ENCODE data around the gene BABAM2.

Gene BABAM2

GRCh38 chr2:27897717-27898116 lies 7.2 kb downstream of the BABAM2 start:
- H3K4me3 ChIP-seq (ENCODE audit: low read depth, low read length), result no peak overlapping the region
- CTCF ChIA-PET, result no interaction called here

GRCh38 chr2:27901234-27901633 lies 10.7 kb downstream of the BABAM2 start:
- CTCF ChIA-PET, result no interaction called here
- POLR2A ChIA-PET, result interaction anchor here (0.6 kb wide), 1 partner anchor 97 kb away, joined by 8 read pairs; no protein-coding TSS in a partner anchor
- TF ChIP-seq ZNF239 (tag by site-specific recombination; IDR thresholded peaks at IDR 0.05) (no peak), ZNF629 (tag by site-specific recombination; IDR thresholded peaks at IDR 0.05) (no peak), ZNF664 (tag by site-specific recombination; IDR thresholded peaks at IDR 0.05) (no peak), ZNF658 (tag by site-specific recombination; IDR thresholded peaks at IDR 0.05) (no peak), ZNF18 (tag by site-specific recombination; IDR thresholded peaks at IDR 0.05) (no peak), ZNF19 (tag by site-specific recombination; IDR thresholded peaks at IDR 0.05; ENCODE audit: low read depth) (no peak), ZNF514 (tag by site-specific recombination; IDR thresholded peaks at IDR 0.05) (no peak), SCRT1 (tag by site-specific recombination; IDR thresholded peaks at IDR 0.05; ENCODE audit: borderline replicate concordance) (0 out of 2 replicates have a peak, but pooled peaks have one; percentile 26)
- peaks cover 0 to 26% of the 10 kb centered on the region in 2 experiments for H3K36me3 ChIP-seq (ENCODE audit: control insufficient read depth in 2 of 2, insufficient read depth in 1 of 2, low read length in 2 of 2)
- H3K27ac ChIP-seq (ENCODE audit: extremely low read depth, low read depth, low read length), result no peak overlapping the region
- H3K4me3 ChIP-seq (ENCODE audit: low read depth, low read length), result no peak overlapping the region
- no peaks in the 10 kb centered on the region for H3K9me3 ChIP-seq (ENCODE audit: control insufficient read depth, insufficient read depth, low read depth, low read length)
- no peaks in the 10 kb centered on the region for H3K4me1 ChIP-seq (ENCODE audit: control insufficient read depth, insufficient read depth, low read length)

More at GRCh38 chr2:27897717-27898116, 7.2 kb downstream of the BABAM2 start:
- no peak overlapping the region for H3K27ac ChIP-seq (ENCODE audit: extremely low read depth, low read depth, low read length)
- peaks cover 0 to 42% of the 10 kb centered on the region in 2 experiments for H3K36me3 ChIP-seq (ENCODE audit: control insufficient read depth in 2 of 2, insufficient read depth in 1 of 2, low read length in 2 of 2)
- no peaks in the 10 kb centered on the region for H3K4me1 ChIP-seq (ENCODE audit: control insufficient read depth, insufficient read depth, low read length)
- POLR2A ChIA-PET, result no interaction called here
- TF ChIP-seq ZNF416 (tag by site-specific recombination; IDR thresholded peaks at IDR 0.05) (no peak), RBAK (tag by site-specific recombination; IDR thresholded peaks at IDR 0.05) (no peak), HIC1 (tag by site-specific recombination; IDR thresholded peaks at IDR 0.05) (no peak), PRDM1 (tag by site-specific recombination; IDR thresholded peaks at IDR 0.05) (no peak)
- no peaks in the 10 kb centered on the region for H3K9me3 ChIP-seq (ENCODE audit: control insufficient read depth, insufficient read depth, low read depth, low read length)

- CTCF ChIA-PET, result no interaction called here
- no peaks in the 10 kb centered on the region for H3K4me1 ChIP-seq (ENCODE audit: control insufficient read depth, insufficient read depth, low read length)
- H3K4me3 ChIP-seq (ENCODE audit: low read depth, low read length), result no peak overlapping the region
- no peaks in the 10 kb centered on the region for H3K9me3 ChIP-seq (ENCODE audit: control insufficient read depth, insufficient read depth, low read depth, low read length)
- H3K27ac ChIP-seq (ENCODE audit: extremely low read depth, low read depth, low read length), result no peak overlapping the region
- POLR2A ChIA-PET, result no interaction called here
- peaks cover 0 to 18% of the 10 kb centered on the region in 2 experiments for H3K36me3 ChIP-seq (ENCODE audit: control insufficient read depth in 2 of 2, insufficient read depth in 1 of 2, low read length in 2 of 2)
- TF ChIP-seq ZNF623 (tag by site-specific recombination; IDR thresholded peaks at IDR 0.05), result no peak
- TF ChIP-seq ZSCAN5A (tag by site-specific recombination; IDR thresholded peaks at IDR 0.05), result no peak
- TF ChIP-seq ZNF629 (tag by site-specific recombination; IDR thresholded peaks at IDR 0.05), result no peak
- no peak for TF ChIP-seq ZNF677 (tag by site-specific recombination; IDR thresholded peaks at IDR 0.05)
- TF ChIP-seq TSHZ1 (tag by site-specific recombination; IDR thresholded peaks at IDR 0.05; ENCODE audit: borderline replicate concordance), result no peak
- no peak for TF ChIP-seq ZNF692 (tag by site-specific recombination; IDR thresholded peaks at IDR 0.05)
- no peak for TF ChIP-seq AEBP2 (tag by site-specific recombination; IDR thresholded peaks at IDR 0.05; ENCODE audit: borderline replicate concordance)
- TF ChIP-seq ZNF394 (tag by site-specific recombination; IDR thresholded peaks at IDR 0.05; ENCODE audit: borderline replicate concordance), result no peak
- no peak for TF ChIP-seq ZNF785 (tag by site-specific recombination; IDR thresholded peaks at IDR 0.05)
Measured at GRCh38 chr2:27902098-27902497, 11.6 kb downstream of the BABAM2 start.
